NCI-H2196 (cell line): ENCODE measurements around the gene CELF1.

Experiments
- DNase-seq: peaks from one replicate; lab custom pipeline; 2025; ENCODE audit not compliant: unreplicated experiment; lab: John Stamatoyannopoulos, UW

CELF1 gene

DNA sequence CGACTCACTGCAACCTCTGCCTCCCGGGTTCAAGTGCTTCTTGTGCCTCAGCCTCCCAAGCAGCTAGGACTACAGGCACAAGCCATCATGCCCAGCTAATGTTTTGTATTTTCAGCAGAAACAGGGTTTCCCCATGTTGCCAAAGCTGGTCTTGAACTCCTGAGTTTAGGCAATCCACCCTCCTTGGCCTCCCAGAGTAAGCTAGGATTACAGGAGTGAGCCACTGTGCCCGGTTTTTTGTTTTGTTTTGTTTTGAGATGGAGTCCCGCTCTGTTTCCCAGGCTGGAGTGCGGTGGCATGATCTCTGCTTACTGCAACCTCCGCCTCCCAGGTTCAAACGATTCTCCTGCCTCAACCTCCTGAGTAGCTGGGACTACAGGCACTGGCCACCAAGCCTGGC lies 41.0 kb downstream of the CELF1 start:
- DNase-seq: no peak

DNA sequence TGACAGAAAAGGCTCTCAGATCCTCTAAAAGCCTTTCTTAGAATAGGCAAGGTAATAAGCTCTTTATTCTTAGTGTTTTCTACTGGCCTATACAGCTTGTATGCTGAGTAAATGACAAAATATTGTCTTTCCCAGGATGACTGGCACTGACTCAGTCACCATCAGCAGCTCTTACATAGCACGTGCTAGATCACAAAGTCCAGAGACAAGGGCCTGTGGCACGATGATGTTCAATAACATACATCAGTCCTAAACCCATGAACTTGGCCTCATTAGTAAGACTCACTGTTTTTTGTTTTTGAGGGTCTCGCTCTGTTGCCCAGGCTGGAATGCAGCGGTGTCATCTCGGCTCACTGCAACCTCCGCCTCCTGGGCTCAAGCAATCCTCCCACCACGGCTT lies 42.7 kb downstream of the CELF1 start:
- DNase-seq: no peak

DNA sequence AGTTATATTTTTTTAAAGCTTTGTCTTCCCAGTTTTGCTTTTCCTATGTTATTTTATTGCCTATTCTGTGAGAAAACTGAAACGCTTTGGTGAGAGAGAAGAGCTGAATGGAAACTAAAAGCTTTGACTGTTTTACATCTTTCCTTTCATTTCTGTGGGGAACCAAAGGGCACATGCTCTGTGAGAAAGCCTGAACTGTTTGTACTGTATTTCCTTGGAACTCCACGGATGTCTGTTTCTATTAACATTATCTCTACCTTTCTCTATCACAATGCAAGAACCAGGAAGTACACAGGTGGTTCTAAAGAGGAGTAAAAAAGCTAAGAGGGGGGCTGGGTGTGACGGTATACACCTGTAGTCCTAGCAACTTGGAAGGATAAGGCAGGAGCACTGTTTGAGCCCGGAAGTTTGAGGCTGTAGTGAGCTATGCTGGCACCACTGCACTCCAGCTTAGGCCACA lies 43.8 kb downstream of the CELF1 start:
- peak; percentile 24 for DNase-seq

DNA sequence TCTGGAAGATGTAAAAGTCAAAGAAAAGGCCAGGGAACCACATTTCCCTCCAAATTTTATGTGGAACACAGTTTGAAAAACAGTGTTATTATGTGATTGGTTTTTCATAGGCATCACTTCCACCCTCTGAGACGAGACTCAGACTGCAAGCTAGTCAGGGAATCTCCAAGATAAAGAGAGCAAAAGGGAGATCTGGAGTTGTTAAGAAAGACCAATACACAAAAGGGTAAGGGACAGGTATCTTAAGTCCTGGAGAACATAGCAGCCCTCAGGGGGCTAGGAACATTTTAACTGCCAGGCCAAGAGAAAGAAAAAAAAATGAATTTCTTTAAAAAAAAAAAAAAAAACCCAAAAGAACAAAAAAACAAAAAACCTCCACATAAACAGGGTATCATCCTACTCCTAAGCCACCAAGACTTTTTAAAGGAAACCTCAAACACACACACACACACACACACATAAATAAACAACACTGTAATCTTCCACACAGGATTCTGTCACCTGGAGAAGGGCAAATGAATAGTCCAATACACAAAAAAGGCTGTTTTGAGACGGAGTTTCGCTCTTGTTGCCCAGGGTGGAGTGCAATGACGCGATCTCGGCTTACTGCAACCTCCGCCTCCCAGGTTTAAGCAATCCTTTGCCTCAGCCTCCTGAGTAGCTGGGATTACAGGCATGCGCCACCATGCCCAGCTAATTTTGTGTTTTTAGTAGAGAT lies 44.5 kb downstream of the CELF1 start:
- no peak for DNase-seq

DNA sequence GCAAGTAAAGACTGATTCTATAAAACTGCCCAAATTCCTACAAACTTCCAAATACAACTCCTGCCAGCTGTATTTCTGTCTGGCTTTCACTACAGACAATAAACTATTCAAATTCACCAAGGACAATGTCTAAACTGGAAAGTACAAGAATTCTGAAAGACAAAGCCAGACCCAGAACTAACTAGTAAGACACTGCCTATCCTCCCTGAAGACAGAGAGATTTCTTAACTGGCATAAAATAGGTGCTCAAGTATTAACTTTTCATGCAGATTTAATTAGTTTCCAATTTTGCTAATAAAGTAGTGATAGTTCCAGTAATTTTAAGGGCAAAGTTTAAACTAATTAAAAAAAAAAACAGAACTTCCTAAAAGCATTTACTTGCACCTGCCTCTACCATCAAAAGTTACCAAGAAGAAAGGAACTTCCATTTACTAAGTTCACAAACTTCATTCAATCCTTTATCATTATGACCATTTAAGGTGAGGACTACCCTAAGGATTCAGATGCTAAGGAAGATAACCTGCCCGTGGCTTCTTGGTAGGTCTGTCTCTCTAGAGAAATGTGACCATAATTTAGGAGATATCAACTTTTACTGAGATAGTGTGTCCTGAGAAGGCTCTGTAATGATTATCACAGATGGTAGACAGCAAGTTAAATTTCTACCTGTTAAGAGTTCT lies 45.2 kb downstream of the CELF1 start:
- DNase-seq: no peak

DNA sequence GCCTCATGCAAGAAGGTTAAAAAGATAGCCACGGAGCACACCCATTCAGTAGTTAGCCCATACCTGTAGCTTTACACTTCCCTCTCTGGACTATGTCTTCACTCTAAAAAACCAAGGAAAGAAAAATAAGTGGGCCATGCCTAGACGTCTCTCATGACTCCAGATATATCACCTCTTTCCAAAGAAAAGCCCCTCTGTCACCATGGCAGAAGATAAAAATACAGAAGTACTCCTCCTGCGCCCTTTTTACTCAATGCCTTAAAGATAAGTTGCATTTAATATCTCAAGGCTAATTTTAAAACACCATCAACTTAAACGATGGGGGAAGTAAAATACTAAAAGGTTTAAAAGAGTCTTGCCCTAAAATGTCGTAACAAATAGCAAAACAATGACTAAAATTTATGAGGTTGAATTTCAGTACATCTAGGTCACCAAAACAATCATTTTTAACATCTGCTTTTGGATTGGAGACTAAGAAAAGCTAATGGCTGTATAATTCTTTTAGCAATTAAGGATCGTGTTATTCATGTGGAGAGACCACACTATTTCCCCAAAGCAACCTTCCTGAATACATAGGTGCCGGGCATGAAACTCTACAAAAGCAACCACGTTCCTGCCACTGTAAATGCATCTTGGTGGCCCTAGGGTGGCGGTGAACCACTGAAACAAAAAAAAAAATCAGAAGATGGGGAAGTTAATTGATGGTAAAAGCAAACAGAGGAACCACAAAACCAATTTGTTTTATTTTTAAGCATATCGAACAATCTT lies 46.0 kb downstream of the CELF1 start:
- DNase-seq: no peak

DNA sequence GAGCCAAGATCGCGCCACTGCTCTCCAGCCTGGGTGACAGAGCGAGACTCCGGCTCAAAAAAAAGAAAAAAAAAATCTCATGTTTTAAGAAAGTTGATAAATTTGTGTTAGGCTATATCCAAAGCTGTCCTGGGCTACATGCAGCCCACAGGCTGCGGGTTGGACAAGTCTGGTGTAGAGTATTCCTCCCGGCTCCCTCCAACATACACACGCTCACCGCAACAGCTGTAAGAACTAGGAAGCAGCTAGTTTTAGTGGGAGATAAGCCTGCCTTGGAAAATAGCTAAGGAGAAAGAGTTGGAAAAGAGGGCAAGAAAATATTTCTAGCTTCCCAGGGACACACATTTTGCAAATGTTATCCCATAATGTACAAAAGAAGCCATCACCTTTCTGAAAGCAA lies 46.6 kb downstream of the CELF1 start:
- no peak for DNase-seq

DNA sequence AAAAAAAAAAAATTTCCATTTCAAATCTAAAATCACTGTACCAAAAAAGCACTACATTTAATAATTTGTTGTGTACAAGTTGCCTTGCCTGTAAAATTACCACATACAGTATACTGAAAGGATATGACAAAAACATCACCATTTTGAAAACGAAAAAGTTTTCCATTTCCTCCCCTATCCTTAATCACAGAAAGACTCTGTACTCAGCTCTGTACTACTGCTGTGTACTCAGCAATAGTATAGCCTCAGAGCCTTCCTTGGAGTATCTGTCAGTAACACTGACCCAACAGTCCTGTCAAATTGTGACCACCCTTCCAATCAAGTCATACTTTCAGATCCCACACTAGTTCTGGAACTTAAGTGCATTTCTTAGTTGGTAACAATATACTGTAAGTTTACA lies 48.0 kb downstream of the CELF1 start:
- no peak for DNase-seq

DNA sequence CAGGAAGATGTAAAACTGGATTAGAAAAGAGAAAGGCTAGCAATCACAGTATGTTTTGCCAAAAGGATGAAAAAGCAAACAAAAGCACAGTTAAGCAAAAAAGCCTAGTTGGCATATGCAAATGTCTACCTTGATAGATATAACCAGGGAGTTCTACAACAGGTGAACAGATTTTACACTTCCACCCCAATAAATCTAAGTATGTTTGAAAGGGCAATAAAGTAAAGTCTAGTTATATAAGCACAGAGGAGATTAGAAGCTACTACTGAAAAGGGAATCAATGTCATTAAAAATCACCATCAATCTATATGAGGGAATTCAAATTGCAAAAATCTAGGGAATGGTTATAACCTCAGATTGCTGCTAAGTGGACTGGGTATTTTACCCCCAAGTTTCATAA lies 49.7 kb downstream of the CELF1 start:
- no peak for DNase-seq

DNA sequence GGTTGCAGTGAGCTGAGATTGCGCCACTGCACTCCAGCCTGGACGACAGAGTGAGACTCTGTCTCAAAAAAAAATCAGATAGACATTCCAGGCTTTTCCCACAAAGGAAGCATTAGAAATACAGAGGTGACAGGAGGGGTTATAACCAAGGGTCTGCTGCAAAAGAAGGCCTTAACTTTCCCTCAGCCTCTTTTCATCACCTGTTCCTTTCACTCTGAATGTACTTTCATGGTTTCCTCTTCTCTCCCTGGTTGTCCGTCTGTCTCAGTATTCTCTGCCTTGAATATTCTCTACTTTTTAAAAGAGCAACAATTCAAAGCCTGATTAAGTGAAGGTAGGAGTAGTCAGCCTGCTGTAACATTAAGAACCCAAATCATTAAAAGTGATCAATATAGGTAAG lies 50.2 kb downstream of the CELF1 start:
- DNase-seq: no peak

DNA sequence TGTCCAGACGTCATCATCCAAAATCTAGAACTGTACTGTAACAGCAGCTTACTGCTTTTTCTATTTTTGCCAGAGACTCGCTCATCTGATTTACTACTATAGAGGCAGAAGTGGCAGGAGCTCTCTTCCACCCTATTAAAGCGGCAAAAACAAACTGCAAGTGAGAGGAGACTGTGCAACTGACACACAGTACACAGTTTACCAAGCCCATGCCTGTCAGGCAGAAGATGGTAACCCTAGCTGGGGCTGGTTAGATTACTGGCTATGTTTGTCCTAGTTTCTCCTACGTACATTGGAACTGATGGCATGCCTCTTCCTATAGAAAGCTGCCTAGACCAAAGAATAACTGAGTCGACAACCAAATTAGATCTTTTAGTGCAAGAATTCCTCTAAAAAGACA lies 51.8 kb downstream of the CELF1 start:
- no peak for DNase-seq

DNA sequence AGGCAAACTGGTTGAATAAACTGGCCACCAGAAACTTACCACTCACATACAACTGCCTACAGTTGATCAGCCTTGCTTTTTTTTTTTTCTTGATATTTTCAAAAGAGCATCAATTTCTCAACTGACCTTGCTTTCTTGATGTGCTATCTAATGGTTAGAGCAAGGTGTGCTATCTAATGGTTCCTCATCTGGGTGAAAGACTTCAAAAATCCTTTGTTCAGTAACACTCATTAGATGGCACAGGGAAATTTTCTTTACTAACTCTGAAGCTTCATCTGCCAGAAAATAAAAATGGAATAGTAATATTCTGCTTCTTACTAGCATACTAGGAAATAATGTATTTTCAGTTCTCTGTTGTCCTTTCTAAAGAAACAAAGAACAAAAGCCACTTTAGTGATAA lies 52.8 kb downstream of the CELF1 start:
- DNase-seq: no peak

DNA sequence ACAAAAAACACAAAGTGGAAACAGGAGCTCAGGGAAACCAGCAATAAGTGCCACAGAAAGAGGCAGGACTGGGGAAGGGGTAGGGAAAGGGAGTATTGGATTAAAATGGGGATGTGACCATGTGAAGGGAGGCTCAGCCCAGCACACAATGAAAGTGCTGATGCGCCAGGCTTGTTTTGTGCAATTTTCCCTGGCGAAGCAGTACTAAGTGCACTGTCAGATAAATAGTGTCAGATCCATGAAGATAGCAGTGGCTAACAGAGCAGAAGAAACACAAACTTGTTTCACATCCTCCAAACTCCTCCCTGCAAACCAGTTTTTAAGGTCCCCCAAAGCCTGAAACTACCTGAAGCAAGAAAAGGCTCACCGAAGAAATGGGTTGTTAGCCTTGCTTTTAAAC lies 53.3 kb downstream of the CELF1 start:
- no peak for DNase-seq

DNA sequence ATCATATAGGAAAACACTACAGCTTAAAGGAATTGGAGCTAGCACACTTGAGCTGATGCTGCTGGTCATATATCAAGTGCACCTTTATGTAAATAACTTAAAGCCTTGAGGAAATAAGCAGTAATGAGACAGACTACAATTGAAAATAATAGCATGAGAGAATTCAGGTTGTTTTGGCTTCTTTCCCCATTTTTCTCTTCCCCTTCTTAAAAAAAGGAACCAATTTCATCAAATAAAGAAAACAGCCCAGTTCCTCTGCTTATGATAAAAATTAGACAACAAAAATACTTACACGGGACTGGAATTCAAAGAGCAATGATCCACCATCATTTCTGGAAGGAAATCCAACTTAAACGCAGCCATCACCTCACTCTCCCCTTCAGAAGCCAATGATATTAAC lies 53.8 kb downstream of the CELF1 start:
- no peak for DNase-seq

DNA sequence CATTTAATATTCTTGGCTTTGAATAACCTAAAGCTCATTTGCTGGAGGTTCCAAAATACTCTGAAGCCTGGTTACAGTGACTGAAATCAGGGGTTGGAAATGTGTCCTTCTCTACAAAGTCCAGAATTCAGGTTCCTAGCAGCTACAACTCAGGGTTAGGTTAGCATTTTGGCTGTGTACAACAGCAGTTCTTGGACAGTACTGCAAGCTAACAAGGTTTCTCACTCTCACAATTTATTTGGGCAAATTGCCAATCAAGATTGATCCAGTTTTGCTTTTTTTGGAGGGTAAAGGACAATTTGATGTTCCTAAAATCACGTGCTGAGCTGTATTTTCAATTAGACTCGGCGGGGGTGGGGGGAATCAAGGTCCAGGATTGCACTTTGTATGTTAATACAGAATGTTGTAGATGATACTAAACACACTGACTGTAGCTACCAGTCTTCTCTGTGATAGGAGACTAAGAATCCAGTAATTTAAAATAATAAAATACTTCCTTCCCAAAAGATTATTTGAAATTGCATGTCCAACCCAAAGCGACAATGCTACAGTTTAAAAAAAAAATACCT lies 54.3 kb downstream of the CELF1 start:
- DNase-seq: no peak

DNA sequence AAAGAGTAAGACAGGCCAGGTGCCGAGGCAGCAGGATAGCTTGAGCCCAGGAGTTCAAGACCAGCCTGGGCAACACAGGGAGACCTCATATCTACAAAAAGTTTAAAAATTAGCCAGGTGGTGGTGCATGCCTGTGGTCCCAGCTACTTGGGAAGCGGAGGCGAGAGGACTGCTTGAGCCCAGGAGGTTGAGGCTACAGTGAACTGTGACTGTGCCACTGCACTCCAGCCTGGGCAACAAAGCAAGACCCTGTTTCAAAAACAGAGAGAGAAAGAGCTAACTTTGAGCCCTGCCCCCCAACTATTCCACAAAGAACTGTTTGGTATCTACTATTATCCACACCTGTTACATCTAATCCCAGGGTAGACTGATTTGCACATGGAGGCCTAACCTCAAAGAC lies 54.8 kb downstream of the CELF1 start:
- no peak for DNase-seq

DNA sequence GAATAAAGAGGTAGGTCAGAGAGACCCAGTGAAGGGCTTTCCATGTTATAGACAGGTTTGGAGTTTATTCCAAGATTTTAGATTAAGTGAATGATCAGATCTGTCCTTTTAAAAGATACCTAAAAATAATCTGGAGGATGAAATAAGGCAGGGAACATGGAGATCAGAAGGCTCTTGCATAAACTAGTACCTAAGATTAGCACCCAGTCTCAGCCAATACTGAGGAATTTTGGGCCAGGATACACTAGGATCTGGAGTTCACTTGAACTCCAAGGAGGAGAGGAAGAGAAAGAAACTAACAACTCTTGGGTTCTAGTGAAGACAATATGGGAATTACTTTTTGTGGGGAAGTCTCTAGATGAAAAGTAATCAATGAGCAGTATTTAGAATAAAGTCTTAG lies 56.1 kb downstream of the CELF1 start:
- DNase-seq: no peak

DNA sequence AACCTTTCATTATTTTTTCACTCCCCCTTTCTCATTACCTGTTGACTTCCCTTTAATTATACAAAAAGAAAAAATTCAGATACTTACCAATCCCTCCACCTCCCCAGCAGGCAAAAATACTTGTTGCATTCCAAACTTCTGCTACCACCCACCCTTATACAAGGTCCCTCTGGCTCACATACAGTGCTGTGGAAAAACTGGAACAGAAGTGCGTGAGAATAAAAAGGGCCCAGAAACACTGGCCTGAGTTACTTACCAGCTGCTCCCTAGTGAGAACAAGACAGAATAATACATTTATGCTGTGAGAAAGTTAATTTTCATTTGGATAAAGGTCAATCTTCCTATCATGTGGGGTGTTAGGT lies 57.1 kb downstream of the CELF1 start:
- DNase-seq: no peak

DNA sequence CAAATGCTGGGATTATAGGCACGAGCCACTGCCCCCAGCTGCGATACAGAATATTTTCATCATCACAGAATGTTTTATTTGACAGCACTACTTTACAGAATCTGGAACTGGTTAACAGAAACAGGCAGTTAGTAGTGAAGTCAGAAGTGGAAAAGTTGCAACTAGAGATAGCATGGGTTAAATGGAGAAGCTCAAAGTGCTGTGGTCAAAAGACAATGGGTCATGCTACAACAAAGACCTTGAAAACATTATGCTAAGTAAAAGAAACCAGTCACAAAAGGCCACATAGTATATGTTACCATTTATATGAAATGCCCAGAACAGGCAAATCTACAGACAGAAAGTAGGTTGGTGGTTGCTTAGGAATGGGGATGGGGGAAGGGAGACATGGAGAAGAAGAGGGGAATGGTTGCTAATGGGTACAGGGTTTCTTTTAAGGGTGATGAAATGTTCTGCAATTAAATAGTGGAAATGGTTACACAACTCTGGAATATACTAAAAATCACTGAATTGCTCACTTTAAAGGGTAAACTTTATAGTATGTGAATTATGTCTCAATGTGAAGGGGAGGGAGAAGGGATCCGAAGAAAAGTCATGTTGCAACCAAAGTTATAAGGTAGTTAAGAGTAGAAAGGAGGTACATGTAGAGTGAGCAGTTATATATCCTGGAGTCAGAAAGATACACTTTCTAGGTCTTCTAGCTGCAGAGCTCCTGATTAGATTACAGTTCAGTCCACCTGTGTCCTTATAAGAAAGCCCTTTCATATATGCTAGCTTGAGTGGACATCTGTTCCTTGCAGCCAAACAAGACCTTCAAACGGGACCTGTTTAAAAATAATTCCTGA lies 57.7 kb downstream of the CELF1 start:
- no peak for DNase-seq

DNA sequence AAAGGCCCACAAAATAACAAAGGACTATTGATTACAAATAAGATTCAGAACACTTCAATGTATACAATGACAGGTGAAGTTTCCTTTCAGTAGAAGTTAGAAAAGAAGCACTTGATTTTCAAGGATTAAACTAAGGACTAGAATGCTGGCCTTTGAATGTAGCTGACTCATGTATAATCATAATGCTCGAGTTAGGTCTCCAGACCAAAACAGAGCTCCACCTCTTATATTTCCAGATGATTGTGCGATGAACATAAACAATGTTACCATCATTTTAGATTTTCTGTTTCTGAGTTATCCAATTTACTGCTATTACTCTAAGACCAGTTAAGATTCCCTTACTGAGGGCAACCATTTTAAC lies 63.6 kb downstream of the CELF1 start:
- DNase-seq: no peak
